Calu3 (cell line): Measurements from ENCODE around the gene GSTA3. TPM values are rescaled to one million over a fixed set of nuclear protein-coding genes. Genes with fewer than 3 reads are reported as not detected.

ENCODE experiments used
- BruUV-seq: library from RNA; stranded (reverse); fragments of 400-500 nt; replicated peaks from 2 replicates; lab custom pipeline; 2021; lab: Mats Ljungman, UMichigan
- CTCF ChIA-PET: fragments of 300-600 bp; sonication (Branson Sonifier 250); formaldehyde crosslinking; loops from one replicate; lab custom pipeline; 2022; ENCODE audit warnings: antibody characterized with exemption; lab: Charles Lee
- DNase-seq: peaks from one replicate; pipeline ENCODE4 v3.0.0; 2022
- H3K27ac Mint-ChIP-seq: one replicate; pipeline ENCODE4 v1.8.0; 2022; ENCODE audit warnings: mixed read lengths; ENCODE audit not compliant: unreplicated experiment
- H3K27me3 Mint-ChIP-seq: one replicate; pipeline ENCODE4 v1.8.0; 2022; ENCODE audit warnings: mixed read lengths; ENCODE audit not compliant: unreplicated experiment
- H3K36me3 Mint-ChIP-seq: one replicate; pipeline ENCODE4 v1.8.0; 2022; ENCODE audit warnings: mild to moderate bottlenecking, moderate library complexity, mixed read lengths; ENCODE audit not compliant: insufficient read depth, unreplicated experiment
- H3K4me1 Mint-ChIP-seq: one replicate; pipeline ENCODE4 v1.8.0; 2022; ENCODE audit warnings: mild to moderate bottlenecking, low read depth, mixed read lengths; ENCODE audit not compliant: unreplicated experiment
- H3K4me3 Mint-ChIP-seq: one replicate; pipeline ENCODE4 v1.8.0; 2022; ENCODE audit warnings: mild to moderate bottlenecking, low read depth, moderate library complexity, mixed read lengths; ENCODE audit not compliant: unreplicated experiment
- H3K9me3 Mint-ChIP-seq: one replicate; pipeline ENCODE4 v1.8.0; 2022; ENCODE audit warnings: low read depth, mixed read lengths; ENCODE audit not compliant: unreplicated experiment
- intact Hi-C: fragments of 100-400 bp; cut with micrococcal nuclease; formaldehyde crosslinking; loops from one replicate; pipeline ENCODE4 v1.10.0; 2022; ENCODE audit not compliant: unreplicated experiment
- total RNA-seq: library from RNA; stranded (reverse); gene quantifications from 2 replicates; pipeline ENCODE4 v1.2.3, GENCODE V29; 2022
- TF ChIP-seq, protein P1 (sequence below): fragments of 200-600 bp; IDR thresholded peaks from one replicate; pipeline ENCODE4 v1.8.0; 2022; ENCODE audit warnings: antibody characterized with exemption; ENCODE audit not compliant: unreplicated experiment

Gene GSTA3
- total RNA-seq, 1 experiment from 2014 or later, result not detected

DNA sequence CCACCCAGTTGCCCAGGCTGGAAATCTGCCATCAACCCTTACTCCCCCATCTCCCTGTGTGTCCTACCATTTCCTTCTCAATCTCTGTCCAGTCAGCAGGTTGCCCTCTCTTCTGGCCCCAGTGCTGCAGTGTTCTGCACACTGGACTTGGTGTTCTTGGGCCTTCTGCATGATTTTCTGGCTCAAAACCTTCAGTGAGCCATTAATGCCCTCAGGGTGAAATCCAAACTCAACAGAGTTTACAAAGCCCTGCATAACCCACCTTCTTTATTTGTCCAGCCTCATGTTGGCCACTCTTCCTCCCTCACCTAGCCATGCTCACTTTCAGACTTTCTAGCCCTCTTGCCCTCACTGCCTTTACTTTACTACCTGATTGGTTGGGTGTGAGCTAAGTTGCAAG lies 5.0 kb upstream of the GSTA3 start:
- peaks cover 10% of the 10 kb centered on the region for H3K4me1 Mint-ChIP-seq
- intact Hi-C loops, result no loop called here
- H3K27ac Mint-ChIP-seq, result no peak overlapping the region
- H3K9me3 Mint-ChIP-seq, result no peaks in the 10 kb centered on the region
- peaks cover 28% of the 10 kb centered on the region for H3K27me3 Mint-ChIP-seq
- TF ChIP-seq, protein P1, sequence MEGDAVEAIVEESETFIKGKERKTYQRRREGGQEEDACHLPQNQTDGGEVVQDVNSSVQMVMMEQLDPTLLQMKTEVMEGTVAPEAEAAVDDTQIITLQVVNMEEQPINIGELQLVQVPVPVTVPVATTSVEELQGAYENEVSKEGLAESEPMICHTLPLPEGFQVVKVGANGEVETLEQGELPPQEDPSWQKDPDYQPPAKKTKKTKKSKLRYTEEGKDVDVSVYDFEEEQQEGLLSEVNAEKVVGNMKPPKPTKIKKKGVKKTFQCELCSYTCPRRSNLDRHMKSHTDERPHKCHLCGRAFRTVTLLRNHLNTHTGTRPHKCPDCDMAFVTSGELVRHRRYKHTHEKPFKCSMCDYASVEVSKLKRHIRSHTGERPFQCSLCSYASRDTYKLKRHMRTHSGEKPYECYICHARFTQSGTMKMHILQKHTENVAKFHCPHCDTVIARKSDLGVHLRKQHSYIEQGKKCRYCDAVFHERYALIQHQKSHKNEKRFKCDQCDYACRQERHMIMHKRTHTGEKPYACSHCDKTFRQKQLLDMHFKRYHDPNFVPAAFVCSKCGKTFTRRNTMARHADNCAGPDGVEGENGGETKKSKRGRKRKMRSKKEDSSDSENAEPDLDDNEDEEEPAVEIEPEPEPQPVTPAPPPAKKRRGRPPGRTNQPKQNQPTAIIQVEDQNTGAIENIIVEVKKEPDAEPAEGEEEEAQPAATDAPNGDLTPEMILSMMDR, result no peak
- no peaks in the 10 kb centered on the region for H3K36me3 Mint-ChIP-seq
- CTCF ChIA-PET, result no interaction called here
- DNase-seq, result no peak
- no TSS peak for BruUV-seq
- H3K4me3 Mint-ChIP-seq, result no peak overlapping the region

- CTCF ChIA-PET, result no interaction called here
- BruUV-seq, result no TSS peak
Observed at GRCh38 chr6:52910091-52910490, 593 bp upstream of the GSTA3 start.

DNA sequence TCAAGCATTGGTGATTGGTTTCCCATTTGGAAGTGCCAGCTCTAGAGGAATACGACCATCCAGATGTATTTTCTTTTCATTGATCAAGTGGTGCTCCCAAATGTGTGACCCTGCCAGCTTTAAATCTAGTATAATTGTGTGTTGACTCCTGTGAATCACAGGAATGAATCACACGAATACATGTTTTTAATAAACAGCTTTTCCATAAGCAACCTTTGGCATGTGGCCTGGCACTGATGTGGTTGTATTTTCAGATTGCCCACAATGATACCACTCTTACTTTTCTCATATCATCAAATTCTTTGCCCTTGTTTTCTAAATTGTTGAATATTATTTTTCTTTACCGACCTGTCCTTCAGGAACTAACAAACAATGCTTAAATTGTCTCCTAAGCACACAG lies 367 bp downstream of the GSTA3 start:
- Mint-ChIP-seq H3K36me3 (no peaks in the 10 kb centered on the region), H3K4me3 (no peak overlapping the region), H3K27me3 (peaks cover 24% of the 10 kb centered on the region), H3K27ac (no peak overlapping the region), H3K9me3 (no peaks in the 10 kb centered on the region), H3K4me1 (no peaks in the 10 kb centered on the region)
- no TSS peak for BruUV-seq
- no peak for DNase-seq
- intact Hi-C loops, result no loop called here
- TF ChIP-seq, protein P1, result no peak
- CTCF ChIA-PET, result no interaction called here

More at GRCh38 chr6:52910091-52910490, 593 bp upstream of the GSTA3 start:
- no peak for DNase-seq
- no peak overlapping the region for H3K27ac Mint-ChIP-seq
- no peak overlapping the region for H3K4me3 Mint-ChIP-seq
- intact Hi-C loops, result no loop called here
- H3K4me1 Mint-ChIP-seq, result no peaks in the 10 kb centered on the region
- TF ChIP-seq, protein P1, result no peak
- H3K36me3 Mint-ChIP-seq, result no peaks in the 10 kb centered on the region
- H3K27me3 Mint-ChIP-seq, result peaks cover 28% of the 10 kb centered on the region
- no peaks in the 10 kb centered on the region for H3K9me3 Mint-ChIP-seq

- DNase-seq, result no peak
- Mint-ChIP-seq H3K27me3 (peaks cover 18% of the 10 kb centered on the region), H3K4me3 (no peak overlapping the region), H3K9me3 (no peaks in the 10 kb centered on the region), H3K4me1 (no peaks in the 10 kb centered on the region), H3K36me3 (no peaks in the 10 kb centered on the region), H3K27ac (no peak overlapping the region)
- TF ChIP-seq, protein P1, result no peak
- no TSS peak for BruUV-seq
- intact Hi-C loops, result no loop called here
- CTCF ChIA-PET, result interaction anchor here (0.7 kb wide), 1 partner anchor 53 kb away, joined by 5 read pairs; no protein-coding TSS in a partner anchor
Observed at GRCh38 chr6:52908526-52908925, 972 bp downstream of the GSTA3 start.
